Thoracic aorta (tissue), 2 donors: Measurements from ENCODE around the gene BRICD5. TPM values are rescaled to one million over a fixed set of nuclear protein-coding genes. Genes with fewer than 3 reads are reported as not detected.

Source experiments
- ATAC-seq: fragments of 150-250 bp; one replicate; pipeline ENCODE4 v1.8.0; 2017; ENCODE audit warnings: low read depth; ENCODE audit not compliant: insufficient number of reproducible peaks, low FRiP score
- DNase-seq: peaks from one replicate; pipeline ENCODE4 v3.0.0-alpha.2; 2020; ENCODE audit warnings: low spot score
- H3K27ac ChIP-seq, 2 donors: fragments of 200-600 bp; sonication (generic); 1 replicate in 1 of 2; 2 replicates in 1 of 2; pipeline ENCODE4 v1.5.1; 2016; ENCODE audit warnings: mild to moderate bottlenecking in 2 of 2, moderate library complexity in 2 of 2
- H3K27me3 ChIP-seq: fragments of 200-600 bp; sonication (generic); replicated peaks from 2 replicates; pipeline ENCODE4 v1.6.0; 2016; ENCODE audit warnings: mild to moderate bottlenecking; ENCODE audit not compliant: insufficient read depth
- H3K36me3 ChIP-seq: fragments of 200-600 bp; sonication (generic); one replicate; pipeline ENCODE4 v1.5.1; 2016
- H3K4me1 ChIP-seq, 2 donors: fragments of 200-600 bp; sonication (generic); 1 replicate in 1 of 2; 2 replicates in 1 of 2; pipeline versions ENCODE4 v1.5.1 to v1.6.0; 2016; ENCODE audit warnings: low read depth in 2 of 2, mild to moderate bottlenecking in 1 of 2; ENCODE audit not compliant: control insufficient read depth in 1 of 2
- H3K4me3 ChIP-seq: fragments of 200-600 bp; sonication (generic); 2 replicates; pipeline ENCODE4 v1.5.1; 2016; ENCODE audit warnings: mild to moderate bottlenecking
- H3K9me3 ChIP-seq: fragments of 200-600 bp; sonication (generic); 2 replicates; pipeline ENCODE4 v1.5.1; 2016
- total RNA-seq, 2 donors: library from RNA; depleted of rRNA; stranded (reverse); fragments of >200 nt; gene quantifications; one replicate each; pipeline versions ENCODE4 v1.1.0 to v1.2.3, GENCODE V29; 2016
- TF ChIP-seq, protein P1 (sequence below): fragments of 200-600 bp; sonication (generic); IDR thresholded peaks from one replicate; pipeline ENCODE4 v1.5.1; 2019; ENCODE audit warnings: antibody characterized with exemption

The BRICD5 gene
- total RNA-seq, 2 donors from 2014 or later: 11.4 to 43.1 TPM

DNA sequence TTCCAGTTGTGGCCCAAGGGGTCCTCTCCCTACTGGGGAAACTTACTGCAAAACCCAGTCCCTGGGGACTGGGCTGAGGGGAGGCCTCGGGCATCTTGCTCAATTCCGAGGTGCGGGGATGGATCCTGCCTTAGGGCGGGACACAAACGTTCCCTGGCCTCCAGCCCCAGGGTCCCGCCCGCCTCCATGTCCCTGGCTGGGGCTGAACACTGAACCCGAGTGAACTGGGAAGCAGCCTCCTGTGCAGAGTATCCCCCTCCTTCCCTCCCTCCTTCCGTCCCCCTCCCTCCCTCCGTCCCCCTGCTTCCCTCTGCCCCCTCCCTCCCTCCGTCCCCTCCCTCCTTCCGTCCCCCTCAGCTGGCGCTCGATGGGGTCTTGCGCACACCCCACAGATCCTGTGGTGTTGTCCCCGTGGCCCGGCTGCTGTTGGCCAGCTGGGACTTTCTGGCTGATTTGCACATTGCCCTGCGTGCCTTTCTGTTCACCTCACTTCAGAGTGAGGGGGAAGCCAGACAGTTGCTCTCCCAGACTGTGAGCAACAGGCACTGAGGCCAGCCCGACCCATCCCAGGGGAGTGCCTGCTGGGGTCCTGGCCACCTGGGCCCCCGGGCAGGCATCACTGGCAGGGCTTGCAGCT is 49.6 kb downstream of the BRICD5 start:
- Histone ChIP-seq H3K4me3 (no peak overlapping the region), H3K36me3 (no peaks in the 10 kb centered on the region), H3K27me3 (no peaks in the 10 kb centered on the region), H3K27ac (peak overlapping the region in 1 of 2 donors; percentile 44), H3K9me3 (no peaks in the 10 kb centered on the region), H3K4me1 (peaks cover 16 to 48% of the 10 kb centered on the region in 2 donors)
- ATAC-seq: no peak
- DNase-seq: no peak
- TF ChIP-seq, protein P1, sequence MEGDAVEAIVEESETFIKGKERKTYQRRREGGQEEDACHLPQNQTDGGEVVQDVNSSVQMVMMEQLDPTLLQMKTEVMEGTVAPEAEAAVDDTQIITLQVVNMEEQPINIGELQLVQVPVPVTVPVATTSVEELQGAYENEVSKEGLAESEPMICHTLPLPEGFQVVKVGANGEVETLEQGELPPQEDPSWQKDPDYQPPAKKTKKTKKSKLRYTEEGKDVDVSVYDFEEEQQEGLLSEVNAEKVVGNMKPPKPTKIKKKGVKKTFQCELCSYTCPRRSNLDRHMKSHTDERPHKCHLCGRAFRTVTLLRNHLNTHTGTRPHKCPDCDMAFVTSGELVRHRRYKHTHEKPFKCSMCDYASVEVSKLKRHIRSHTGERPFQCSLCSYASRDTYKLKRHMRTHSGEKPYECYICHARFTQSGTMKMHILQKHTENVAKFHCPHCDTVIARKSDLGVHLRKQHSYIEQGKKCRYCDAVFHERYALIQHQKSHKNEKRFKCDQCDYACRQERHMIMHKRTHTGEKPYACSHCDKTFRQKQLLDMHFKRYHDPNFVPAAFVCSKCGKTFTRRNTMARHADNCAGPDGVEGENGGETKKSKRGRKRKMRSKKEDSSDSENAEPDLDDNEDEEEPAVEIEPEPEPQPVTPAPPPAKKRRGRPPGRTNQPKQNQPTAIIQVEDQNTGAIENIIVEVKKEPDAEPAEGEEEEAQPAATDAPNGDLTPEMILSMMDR: no peak

Other genes starting within 250 kb of the BRICD5 start
- gene RPS2, start 246.0 kb downstream of the BRICD5 start, total RNA-seq: 100 to 1,000 TPM; 702 to 834 TPM
- gene RNF151, start 244.0 kb downstream of the BRICD5 start, total RNA-seq: not detected
- gene TBL3, start 238.8 kb downstream of the BRICD5 start, total RNA-seq: 10 to 100 TPM; 22.2 to 44.8 TPM
- gene NOXO1, start 229.4 kb downstream of the BRICD5 start, total RNA-seq: not detected
- gene GFER, start 226.7 kb downstream of the BRICD5 start, total RNA-seq: 10 to 100 TPM; 12.4 to 14.6 TPM
- gene SYNGR3, start 220.9 kb downstream of the BRICD5 start, total RNA-seq: 1 to 10 TPM in 1 of 2 donors, under 1 TPM in 1; 0.49 to 1.5 TPM
- gene ZNF598, start 201.0 kb downstream of the BRICD5 start, total RNA-seq: 10 to 100 TPM; 65.8 to 68.5 TPM
- gene NPW, start 191.1 kb downstream of the BRICD5 start, total RNA-seq: not detected
- 10 to 100 TPM; 66.0 to 84.1 TPM for gene NHERF2, start 184.0 kb downstream of the BRICD5 start, total RNA-seq
- gene NTHL1, start 163.0 kb downstream of the BRICD5 start, total RNA-seq: 10 to 100 TPM in 1 of 2 donors, 1 to 10 TPM in 1; 7.7 to 13.4 TPM
- gene TSC2, start 162.9 kb downstream of the BRICD5 start, total RNA-seq: 100 to 1,000 TPM; 112 to 123 TPM
- gene PKD1, start 75.0 kb downstream of the BRICD5 start, total RNA-seq: 1,000 to 10,000 TPM in 1 of 2 donors, 100 to 1,000 TPM in 1; 838 to 1,071 TPM
- gene RAB26, start 62.2 kb downstream of the BRICD5 start, total RNA-seq: not detected
- gene TRAF7, start 55.1 kb downstream of the BRICD5 start, total RNA-seq: 10 to 100 TPM; 34.1 to 54.8 TPM
- gene CASKIN1, start 14.3 kb downstream of the BRICD5 start, total RNA-seq: not detected
- gene MLST8, start 5.4 kb downstream of the BRICD5 start, total RNA-seq: 10 to 100 TPM; 13.7 to 47.7 TPM
- gene PGP, start 4.0 kb upstream of the BRICD5 start, total RNA-seq: 10 to 100 TPM in 1 of 2 donors, 1 to 10 TPM in 1; 9.1 to 19.5 TPM
- 10 to 100 TPM; 44.0 to 50.2 TPM for gene E4F1, start 12.7 kb upstream of the BRICD5 start, total RNA-seq
- 10 to 100 TPM in 1 of 2 donors, 1 to 10 TPM in 1; 2.3 to 10.7 TPM for gene DNASE1L2, start 25.6 kb upstream of the BRICD5 start, total RNA-seq
- 10 to 100 TPM; 29.3 to 39.1 TPM for gene ECI1, start 40.7 kb upstream of the BRICD5 start, total RNA-seq
- gene RNPS1, start 57.3 kb upstream of the BRICD5 start, total RNA-seq: 100 to 1,000 TPM in 1 of 2 donors, 10 to 100 TPM in 1; 94.5 to 157 TPM
- gene ABCA3, start 129.9 kb upstream of the BRICD5 start, total RNA-seq: 10 to 100 TPM; 16.4 to 25.2 TPM
- 1 to 10 TPM in 1 of 2 donors, under 1 TPM in 1; 0.68 to 1.5 TPM for gene CCNF, start 218.6 kb upstream of the BRICD5 start, total RNA-seq
- gene TEDC2, start 249.2 kb upstream of the BRICD5 start, total RNA-seq: under 1 TPM in 1 of 2 donors, not detected in 1; 0.27 TPM